Ishikawa (cell line): ENCODE measurements around the gene MST1R.
A peak's percentile ranks its signal among the peaks of the same experiment; 100 is the strongest.

Experiments used
- CEBPB ChIP-seq: IDR thresholded peaks from 2 replicates; pipeline ENCODE4 v1.6.1; 2012
- CREB1 ChIP-seq: IDR thresholded peaks from 2 replicates; pipeline ENCODE4 v1.6.1; 2012; ENCODE audit warnings: low read depth
- EGR1 ChIP-seq: IDR thresholded peaks from 2 replicates; pipeline ENCODE4 v1.6.1; 2012
- EP300 ChIP-seq: IDR thresholded peaks from 2 replicates; pipeline ENCODE4 v1.6.1; 2012; ENCODE audit warnings: borderline replicate concordance
- FOXM1 ChIP-seq: IDR thresholded peaks from 2 replicates; pipeline ENCODE4 v1.6.1; 2012; ENCODE audit warnings: low read depth, borderline replicate concordance
- NFIC ChIP-seq: IDR thresholded peaks from 2 replicates; pipeline ENCODE4 v1.6.1; 2012
- RAD21 ChIP-seq: IDR thresholded peaks from 2 replicates; pipeline ENCODE4 v1.6.1; 2012; ENCODE audit warnings: low read depth
- TAF1 ChIP-seq: IDR thresholded peaks from 2 replicates; pipeline ENCODE4 v1.6.1; 2012; ENCODE audit warnings: low read depth, mild to moderate bottlenecking
- TCF12 ChIP-seq: IDR thresholded peaks from 2 replicates; pipeline ENCODE4 v1.6.1; 2012; ENCODE audit warnings: low read depth
- TEAD4 ChIP-seq: IDR thresholded peaks from 2 replicates; pipeline ENCODE4 v1.6.1; 2012
- YY1 ChIP-seq: IDR thresholded peaks from 2 replicates; pipeline ENCODE4 v1.6.1; 2012; ENCODE audit warnings: low read depth
- ZBTB7A ChIP-seq: IDR thresholded peaks from 2 replicates; pipeline ENCODE4 v1.6.1; 2012; ENCODE audit warnings: low read depth
- TF ChIP-seq, protein P1 (sequence below): IDR thresholded peaks from 2 replicates; pipeline ENCODE4 v1.6.1; 2012
- TF ChIP-seq, protein P2 (sequence below): IDR thresholded peaks from 2 replicates; pipeline ENCODE4 v1.6.1; 2012; ENCODE audit warnings: low read depth, mild to moderate bottlenecking
- TF ChIP-seq, protein P3 (sequence below): IDR thresholded peaks from 2 replicates; pipeline ENCODE4 v1.6.1; 2012

MST1R gene

DNA sequence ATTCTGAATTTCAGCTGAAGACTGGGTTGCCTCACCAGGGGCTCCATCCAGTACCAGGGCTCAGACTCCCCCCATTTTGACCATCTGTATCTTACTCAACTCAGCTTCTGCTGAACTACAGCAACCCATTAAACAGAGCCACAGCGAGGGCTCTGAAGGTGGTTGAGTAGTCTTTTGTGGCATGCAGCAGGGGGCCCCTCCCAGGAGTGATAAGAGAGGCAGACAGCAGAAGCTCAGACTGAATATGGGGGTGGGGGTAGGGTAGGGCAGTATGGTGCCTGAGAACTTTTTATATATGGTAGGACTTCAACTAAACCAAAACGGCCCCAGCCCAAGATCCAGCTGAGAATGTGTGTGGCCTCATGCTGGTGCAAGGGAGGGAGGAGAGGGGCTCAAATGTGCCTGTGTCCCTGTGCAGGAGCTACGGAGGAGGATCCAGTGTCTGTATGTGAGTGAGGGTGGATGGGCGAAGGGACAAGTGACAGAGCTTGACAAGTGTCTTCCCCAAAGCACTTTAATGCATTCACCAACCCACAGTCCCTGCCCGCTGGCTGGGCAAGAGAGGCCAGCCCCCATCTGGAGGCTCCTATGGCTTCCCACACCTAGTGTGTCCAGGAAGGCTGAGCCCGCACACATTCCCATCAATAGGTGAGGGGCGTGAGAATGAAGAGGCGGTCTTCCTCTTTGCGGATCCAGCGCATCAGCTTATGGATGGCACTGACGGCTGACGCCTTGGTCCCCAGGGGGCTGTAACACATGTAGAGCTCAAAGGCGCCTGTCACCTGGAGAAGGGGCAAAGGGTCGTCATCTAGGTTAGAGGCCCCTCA is 4.9 kb upstream of the MST1R start:
- no peak for TF ChIP-seq EGR1
- no peak for TF ChIP-seq FOXM1
- TF ChIP-seq, protein P1, sequence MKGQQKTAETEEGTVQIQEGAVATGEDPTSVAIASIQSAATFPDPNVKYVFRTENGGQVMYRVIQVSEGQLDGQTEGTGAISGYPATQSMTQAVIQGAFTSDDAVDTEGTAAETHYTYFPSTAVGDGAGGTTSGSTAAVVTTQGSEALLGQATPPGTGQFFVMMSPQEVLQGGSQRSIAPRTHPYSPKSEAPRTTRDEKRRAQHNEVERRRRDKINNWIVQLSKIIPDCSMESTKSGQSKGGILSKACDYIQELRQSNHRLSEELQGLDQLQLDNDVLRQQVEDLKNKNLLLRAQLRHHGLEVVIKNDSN, result no peak
- TF ChIP-seq RAD21, result no peak
- TF ChIP-seq, protein P2, sequence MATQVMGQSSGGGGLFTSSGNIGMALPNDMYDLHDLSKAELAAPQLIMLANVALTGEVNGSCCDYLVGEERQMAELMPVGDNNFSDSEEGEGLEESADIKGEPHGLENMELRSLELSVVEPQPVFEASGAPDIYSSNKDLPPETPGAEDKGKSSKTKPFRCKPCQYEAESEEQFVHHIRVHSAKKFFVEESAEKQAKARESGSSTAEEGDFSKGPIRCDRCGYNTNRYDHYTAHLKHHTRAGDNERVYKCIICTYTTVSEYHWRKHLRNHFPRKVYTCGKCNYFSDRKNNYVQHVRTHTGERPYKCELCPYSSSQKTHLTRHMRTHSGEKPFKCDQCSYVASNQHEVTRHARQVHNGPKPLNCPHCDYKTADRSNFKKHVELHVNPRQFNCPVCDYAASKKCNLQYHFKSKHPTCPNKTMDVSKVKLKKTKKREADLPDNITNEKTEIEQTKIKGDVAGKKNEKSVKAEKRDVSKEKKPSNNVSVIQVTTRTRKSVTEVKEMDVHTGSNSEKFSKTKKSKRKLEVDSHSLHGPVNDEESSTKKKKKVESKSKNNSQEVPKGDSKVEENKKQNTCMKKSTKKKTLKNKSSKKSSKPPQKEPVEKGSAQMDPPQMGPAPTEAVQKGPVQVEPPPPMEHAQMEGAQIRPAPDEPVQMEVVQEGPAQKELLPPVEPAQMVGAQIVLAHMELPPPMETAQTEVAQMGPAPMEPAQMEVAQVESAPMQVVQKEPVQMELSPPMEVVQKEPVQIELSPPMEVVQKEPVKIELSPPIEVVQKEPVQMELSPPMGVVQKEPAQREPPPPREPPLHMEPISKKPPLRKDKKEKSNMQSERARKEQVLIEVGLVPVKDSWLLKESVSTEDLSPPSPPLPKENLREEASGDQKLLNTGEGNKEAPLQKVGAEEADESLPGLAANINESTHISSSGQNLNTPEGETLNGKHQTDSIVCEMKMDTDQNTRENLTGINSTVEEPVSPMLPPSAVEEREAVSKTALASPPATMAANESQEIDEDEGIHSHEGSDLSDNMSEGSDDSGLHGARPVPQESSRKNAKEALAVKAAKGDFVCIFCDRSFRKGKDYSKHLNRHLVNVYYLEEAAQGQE, result no peak
- no peak for TF ChIP-seq ZBTB7A
- no peak for TF ChIP-seq EP300
- no peak for TF ChIP-seq TAF1
- no peak for TF ChIP-seq TCF12
- no peak for TF ChIP-seq NFIC
- no peak for TF ChIP-seq YY1
- TF ChIP-seq TEAD4, result no peak
- TF ChIP-seq CEBPB, result no peak
- TF ChIP-seq CREB1, result no peak
- TF ChIP-seq, protein P3, sequence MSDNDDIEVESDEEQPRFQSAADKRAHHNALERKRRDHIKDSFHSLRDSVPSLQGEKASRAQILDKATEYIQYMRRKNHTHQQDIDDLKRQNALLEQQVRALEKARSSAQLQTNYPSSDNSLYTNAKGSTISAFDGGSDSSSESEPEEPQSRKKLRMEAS, result no peak

DNA sequence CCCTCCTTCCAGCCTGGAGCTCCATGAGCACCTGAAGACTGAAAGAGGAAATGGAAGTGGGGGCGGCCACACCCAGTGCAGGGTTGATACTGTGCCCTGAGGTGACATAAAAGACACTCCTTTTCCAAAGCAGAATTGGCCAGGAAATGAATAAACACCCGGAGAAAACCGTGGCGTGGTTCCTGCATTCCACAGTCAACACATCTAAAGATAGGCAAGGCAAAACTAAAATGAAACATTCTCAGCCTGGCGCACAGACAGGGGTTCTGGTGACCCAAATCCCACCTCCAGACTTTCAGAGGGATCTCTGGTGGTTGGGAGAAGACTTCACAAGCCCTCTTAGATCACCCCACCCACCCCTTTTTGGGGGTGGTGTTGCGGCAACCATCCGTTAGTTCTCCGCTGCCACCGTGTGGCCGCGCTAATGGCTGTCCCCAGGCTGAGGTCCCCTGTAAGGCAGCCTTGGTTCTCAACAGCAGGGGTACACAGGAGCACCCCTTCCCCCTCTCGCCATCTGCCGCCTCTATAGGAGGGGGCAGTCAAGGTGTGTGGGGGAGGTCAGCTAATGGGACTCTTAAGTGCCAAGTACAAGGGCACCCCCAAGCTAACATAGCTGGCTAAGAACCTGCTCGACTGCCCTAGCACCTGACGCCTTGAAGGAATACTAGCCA is 2.5 kb upstream of the MST1R start:
- TF ChIP-seq, protein P3, result no peak
- TF ChIP-seq TCF12, result no peak
- TF ChIP-seq ZBTB7A, result peak; percentile 45; the same call in 1 of the 2 replicates
- no peak for TF ChIP-seq EP300
- TF ChIP-seq RAD21, result peak; percentile 75
- no peak for TF ChIP-seq TAF1
- TF ChIP-seq, protein P2, result no peak

DNA sequence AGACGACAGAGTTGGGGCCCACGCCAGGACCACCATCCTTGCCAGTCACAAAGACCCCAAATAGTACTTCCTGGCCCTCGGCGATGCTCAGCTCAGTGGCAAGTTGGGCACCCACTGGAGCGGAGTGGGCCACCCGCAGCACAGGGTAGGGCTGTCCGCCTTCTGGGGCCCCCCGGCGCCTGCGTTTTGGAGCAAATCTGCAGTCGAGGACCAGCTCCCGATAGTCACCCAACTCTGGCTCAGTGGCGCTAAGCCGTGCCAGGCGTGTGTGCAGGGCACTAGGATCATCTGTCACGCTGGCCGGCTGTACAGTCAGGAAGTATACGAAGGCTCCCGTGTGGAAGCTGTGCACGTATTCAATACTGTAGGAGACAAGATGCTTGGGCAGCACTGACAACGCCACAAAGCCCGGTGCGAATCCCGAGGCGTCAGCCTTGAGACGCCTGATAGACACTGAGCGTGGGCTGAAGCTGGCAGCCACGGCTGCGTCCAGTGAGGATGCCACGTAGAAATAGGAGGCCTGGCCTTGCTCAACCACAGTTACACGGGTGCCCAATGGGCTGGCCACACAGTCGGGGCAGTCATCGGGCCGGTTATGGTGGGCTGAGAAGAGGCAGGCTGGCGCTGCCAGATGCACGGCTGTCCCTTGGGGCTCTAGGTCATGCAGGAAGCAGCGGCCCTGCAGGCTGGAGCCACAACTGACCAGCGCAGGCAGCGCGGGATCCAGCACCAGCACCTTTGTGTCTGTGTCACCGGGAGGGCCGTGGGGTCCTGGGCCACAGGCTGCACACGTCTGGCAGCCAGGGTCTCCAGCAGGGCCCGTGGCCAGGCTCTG is 945 bp downstream of the MST1R start:
- TF ChIP-seq YY1, result no peak
- no peak for TF ChIP-seq NFIC
- no peak for TF ChIP-seq TAF1
- no peak for TF ChIP-seq EGR1
- TF ChIP-seq CREB1, result no peak
- TF ChIP-seq ZBTB7A, result no peak
- no peak for TF ChIP-seq TCF12
- TF ChIP-seq, protein P1, result no peak
- no peak for TF ChIP-seq EP300
- TF ChIP-seq CEBPB, result no peak
- no peak for TF ChIP-seq TEAD4
- TF ChIP-seq, protein P3, result no peak
- TF ChIP-seq FOXM1, result no peak
- TF ChIP-seq, protein P2, result no peak
- no peak for TF ChIP-seq RAD21
